GM23338 (cell line): Measurements from ENCODE around the gene CHST11. TPM values are rescaled to one million over a fixed set of nuclear protein-coding genes. Genes with fewer than 3 reads are reported as not detected.

Experiments used
- ATAC-seq: fragments of 200-7000 bp; cut with Tn5 transposase; 3 replicates; pipeline ENCODE4 v1.9.1; 2020
- DNase-seq: peaks from one replicate; pipeline ENCODE4 v3.0.0-alpha.2; 2015; ENCODE audit warnings: low spot score
- H2AFZ ChIP-seq: fragments of 200-600 bp; sonication (generic); 2 replicates; pipeline ENCODE4 v1.8.0; 2016; ENCODE audit warnings: antibody characterized with exemption, mild to moderate bottlenecking, moderate library complexity
- H3F3A ChIP-seq: fragments of 200-600 bp; sonication (generic); replicated peaks from 2 replicates; pipeline ENCODE4 v1.8.0; 2017; ENCODE audit warnings: antibody characterized with exemption, mixed run types, low read depth
- H3K27ac ChIP-seq: fragments of 200-600 bp; sonication (generic); 2 replicates; pipeline ENCODE4 v1.6.1; 2016; ENCODE audit warnings: low read depth
- H3K27me3 ChIP-seq: fragments of 200-600 bp; sonication (generic); 2 replicates; pipeline ENCODE4 v1.8.0; 2016; ENCODE audit warnings: mild to moderate bottlenecking, mixed run types, moderate library complexity; ENCODE audit not compliant: insufficient read depth
- H3K36me3 ChIP-seq: fragments of 200-600 bp; sonication (generic); 2 replicates; pipeline ENCODE4 v1.8.0; 2016; ENCODE audit warnings: mild to moderate bottlenecking; ENCODE audit not compliant: insufficient read depth
- H3K4me1 ChIP-seq: fragments of 200-600 bp; sonication (generic); 2 replicates; pipeline ENCODE4 v1.8.0; 2016; ENCODE audit warnings: mild to moderate bottlenecking, moderate library complexity; ENCODE audit not compliant: insufficient read depth
- H3K4me2 ChIP-seq: fragments of 200-600 bp; sonication (generic); 2 replicates; pipeline ENCODE4 v1.7.1; 2017; ENCODE audit warnings: mixed run types
- H3K4me3 ChIP-seq: fragments of 200-600 bp; sonication (generic); 2 replicates; pipeline ENCODE4 v1.6.1; 2016; ENCODE audit warnings: mixed run types
- H3K79me2 ChIP-seq: fragments of 200-600 bp; sonication (generic); replicated peaks from 2 replicates; pipeline ENCODE4 v1.8.0; 2017; ENCODE audit warnings: mild to moderate bottlenecking; ENCODE audit not compliant: insufficient read depth
- H3K9me2 ChIP-seq: fragments of 200-600 bp; sonication (generic); 2 replicates; pipeline ENCODE4 v1.8.0; 2017; ENCODE audit not compliant: insufficient read depth
- H4K20me1 ChIP-seq: fragments of 200-600 bp; sonication (generic); replicated peaks from 2 replicates; pipeline ENCODE4 v1.8.0; 2017; ENCODE audit warnings: mild to moderate bottlenecking; ENCODE audit not compliant: insufficient read depth
- H3K27ac Mint-ChIP-seq: 2 replicates; pipeline ENCODE4 v1.8.0; 2020; ENCODE audit warnings: inconsistent platforms, mild to moderate bottlenecking, moderate library complexity, mixed read lengths
- H3K27me3 Mint-ChIP-seq: 3 replicates; pipeline ENCODE4 v1.8.0; 2022; ENCODE audit warnings: low read depth, mild to moderate bottlenecking, moderate library complexity, mixed read lengths, inconsistent platforms; ENCODE audit not compliant: insufficient read depth, poor library complexity
- H3K36me3 Mint-ChIP-seq: 3 replicates; pipeline ENCODE4 v1.8.0; 2021; ENCODE audit warnings: low read depth, mild to moderate bottlenecking, inconsistent platforms, moderate library complexity, mixed read lengths
- H3K4me1 Mint-ChIP-seq: 3 replicates; pipeline ENCODE4 v1.8.0; 2020; ENCODE audit warnings: mild to moderate bottlenecking, inconsistent platforms, mixed read lengths
- H3K4me3 Mint-ChIP-seq: 3 replicates; pipeline ENCODE4 v1.8.0; 2021; ENCODE audit warnings: moderate library complexity, mild to moderate bottlenecking, inconsistent platforms, mixed read lengths
- H3K9me3 Mint-ChIP-seq: 3 replicates; pipeline ENCODE4 v1.8.0; 2020; ENCODE audit warnings: moderate library complexity, mild to moderate bottlenecking, inconsistent platforms, mixed read lengths
- CREB1 ChIP-seq: fragments of 250-450 bp; sonication (Bioruptor Pico); IDR thresholded peaks from 2 replicates; pipeline ENCODE4 v1.5.0; 2020; ENCODE audit warnings: low read depth, mild to moderate bottlenecking, moderate library complexity
- EZH2 ChIP-seq: fragments of 200-600 bp; sonication (generic); IDR thresholded peaks from one replicate; pipeline ENCODE4 v1.8.0; 2017; ENCODE audit warnings: antibody characterized with exemption, mild to moderate bottlenecking, low read depth; ENCODE audit not compliant: unreplicated experiment
- EZH2phosphoT487 ChIP-seq: fragments of 200-600 bp; sonication (generic); IDR thresholded peaks from one replicate; pipeline ENCODE4 v1.8.1; 2018; ENCODE audit warnings: antibody characterized with exemption; ENCODE audit not compliant: unreplicated experiment
- POLR2AphosphoS5 ChIP-seq: IDR thresholded peaks from 2 replicates; pipeline ENCODE4 v1.6.1; 2016; ENCODE audit warnings: antibody characterized with exemption, low read depth
- ZNF114 ChIP-seq: fragments of 250-450 bp; sonication (Bioruptor Pico); IDR thresholded peaks from 2 replicates; pipeline ENCODE4 v1.5.0; 2020; ENCODE audit warnings: mild to moderate bottlenecking, moderate library complexity
- ZNF331 ChIP-seq: fragments of 250-450 bp; sonication (Bioruptor Pico); IDR thresholded peaks from 2 replicates; pipeline ENCODE4 v1.5.0; 2020; ENCODE audit warnings: low read depth, mild to moderate bottlenecking, moderate library complexity
- polyA plus RNA-seq: library from polyadenylated mRNA; unstranded; fragments of >200 nt; fragmentation: Nextera tagmentation; extraction: Ambion mirVana; gene quantifications from 2 replicates; pipeline ENCODE4 v1.2.1, GENCODE V29; 2016
- total RNA-seq: library from RNA; depleted of rRNA; stranded (reverse); fragments of >200 nt; shearing (Covaris generic); gene quantifications from 2 replicates; pipeline ENCODE4 v1.2.3, GENCODE V29; 2014
- TF ChIP-seq, protein P1 (sequence below), 2 experiments: fragments of 200-600 bp in 1 of 2; sonication (generic) in 1 of 2; conservative IDR thresholded peaks; 2 replicates each; pipeline versions ENCODE4 v1.5.1 to v1.6.1; 2016 to 2017; ENCODE audit warnings: antibody characterized with exemption in 2 of 2, low read depth in 2 of 2, mild to moderate bottlenecking in 2 of 2, moderate library complexity in 1 of 2
- TF ChIP-seq, protein P2 (sequence below): IDR thresholded peaks from one replicate; pipeline ENCODE4 v1.6.1; 2018; ENCODE audit warnings: antibody characterized with exemption; ENCODE audit not compliant: unreplicated experiment
- TF ChIP-seq, protein P3 (sequence below): fragments of 250-450 bp; sonication (Bioruptor Pico); IDR thresholded peaks from 2 replicates; pipeline ENCODE4 v1.5.0; 2020; ENCODE audit warnings: mild to moderate bottlenecking, moderate library complexity

The CHST11 gene
- total and polyA plus RNA-seq, 2 experiments from 2014 or later: 7.7 to 25.7 TPM

DNA sequence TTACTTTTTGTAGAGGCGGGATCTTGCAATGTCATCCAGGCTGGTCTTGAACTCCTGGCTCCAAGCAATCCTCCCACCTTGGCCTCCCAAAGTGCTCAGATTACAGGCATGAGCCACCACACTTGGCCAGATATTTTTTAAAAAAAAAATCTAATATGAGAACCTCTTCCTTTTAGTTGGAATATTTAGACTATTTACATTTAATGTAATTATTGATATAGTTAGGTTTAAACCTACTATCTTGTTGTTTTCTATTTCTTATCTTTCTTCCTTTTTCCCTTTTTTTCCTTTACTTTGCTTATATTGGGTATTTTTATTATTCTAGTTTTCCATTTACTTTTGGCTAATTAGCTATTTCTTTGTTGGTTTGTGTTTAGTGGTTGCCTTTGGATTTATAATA, 315.6 kb downstream of the CHST11 start:
- Histone ChIP-seq H3K4me3 (no peak overlapping the region), H3K9me2 (no peaks in the 10 kb centered on the region), H3K4me2 (no peak overlapping the region), H4K20me1 (no peaks in the 10 kb centered on the region), H2AFZ (no peak overlapping the region), H3K4me1 (peaks cover 19% of the 10 kb centered on the region; the same call in 1 of the 2 replicates), H3K36me3 (no peaks in the 10 kb centered on the region; the same call in 1 of the 2 replicates), H3K27ac (no peak overlapping the region), H3K79me2 (no peaks in the 10 kb centered on the region), H3K27me3 (no peaks in the 10 kb centered on the region), H3F3A (no peaks in the 10 kb centered on the region)
- no peak overlapping the region for H3K27ac Mint-ChIP-seq
- peaks cover 20% of the 10 kb centered on the region; the same call in 2 of the 3 replicates for H3K4me1 Mint-ChIP-seq
- H3K27me3 Mint-ChIP-seq: no peaks in the 10 kb centered on the region
- no peak overlapping the region for H3K4me3 Mint-ChIP-seq
- ATAC-seq (no peak), DNase-seq (no peak)
- peaks cover 13% of the 10 kb centered on the region; the same call in 2 of the 3 replicates for H3K36me3 Mint-ChIP-seq
- TF ChIP-seq ZNF114 (CRISPR knock-in tag): no peak
- H3K9me3 Mint-ChIP-seq: peaks cover 19% of the 10 kb centered on the region; the same call in 2 of the 3 replicates

DNA sequence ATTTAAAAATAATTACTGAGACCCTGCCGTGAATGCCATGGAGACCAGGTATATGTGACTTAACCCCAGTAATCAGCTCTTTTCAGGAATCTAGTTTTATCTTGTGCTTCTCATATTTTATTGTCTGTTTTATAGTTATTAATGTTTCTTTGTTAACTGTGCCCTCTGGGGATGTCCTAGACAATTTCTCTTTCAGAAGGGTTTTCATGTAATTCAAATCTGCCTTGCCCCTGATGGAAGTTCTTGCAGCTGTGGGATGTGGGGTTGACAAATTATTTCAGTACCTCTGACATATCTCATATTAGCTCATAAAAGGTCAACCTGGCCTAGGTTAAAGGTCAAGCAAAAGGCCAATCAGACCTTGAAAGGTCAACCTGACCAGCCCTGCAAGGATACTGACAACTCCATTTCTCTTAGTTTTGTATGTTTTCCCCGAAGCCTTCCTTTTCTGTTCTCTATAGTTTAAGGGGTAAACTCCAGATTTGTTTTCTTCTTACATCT, 319.0 kb downstream of the CHST11 start:
- H3K36me3 ChIP-seq: no peaks in the 10 kb centered on the region; the same call in 1 of the 2 replicates
- no peaks in the 10 kb centered on the region for H3K4me1 ChIP-seq
- no peaks in the 10 kb centered on the region; the same call in 1 of the 2 replicates for H3K9me2 ChIP-seq
- no peaks in the 10 kb centered on the region for H4K20me1 ChIP-seq
- no peaks in the 10 kb centered on the region for H3K4me1 Mint-ChIP-seq
- no peak overlapping the region for H3K4me3 Mint-ChIP-seq
- no peak for DNase-seq
- H3K27me3 ChIP-seq: no peaks in the 10 kb centered on the region
- H3K27ac ChIP-seq: no peak overlapping the region
- H3F3A ChIP-seq: no peaks in the 10 kb centered on the region
- no peak overlapping the region for H3K27ac Mint-ChIP-seq
- H3K9me3 Mint-ChIP-seq: peaks cover 40% of the 10 kb centered on the region
- H3K4me2 ChIP-seq: no peak overlapping the region
- H2AFZ ChIP-seq: no peak overlapping the region
- no peak overlapping the region for H3K4me3 ChIP-seq
- no peaks in the 10 kb centered on the region for H3K27me3 Mint-ChIP-seq
- no peaks in the 10 kb centered on the region for H3K79me2 ChIP-seq
- peaks cover 20% of the 10 kb centered on the region for H3K36me3 Mint-ChIP-seq
- ATAC-seq: no peak
- TF ChIP-seq, protein P1, sequence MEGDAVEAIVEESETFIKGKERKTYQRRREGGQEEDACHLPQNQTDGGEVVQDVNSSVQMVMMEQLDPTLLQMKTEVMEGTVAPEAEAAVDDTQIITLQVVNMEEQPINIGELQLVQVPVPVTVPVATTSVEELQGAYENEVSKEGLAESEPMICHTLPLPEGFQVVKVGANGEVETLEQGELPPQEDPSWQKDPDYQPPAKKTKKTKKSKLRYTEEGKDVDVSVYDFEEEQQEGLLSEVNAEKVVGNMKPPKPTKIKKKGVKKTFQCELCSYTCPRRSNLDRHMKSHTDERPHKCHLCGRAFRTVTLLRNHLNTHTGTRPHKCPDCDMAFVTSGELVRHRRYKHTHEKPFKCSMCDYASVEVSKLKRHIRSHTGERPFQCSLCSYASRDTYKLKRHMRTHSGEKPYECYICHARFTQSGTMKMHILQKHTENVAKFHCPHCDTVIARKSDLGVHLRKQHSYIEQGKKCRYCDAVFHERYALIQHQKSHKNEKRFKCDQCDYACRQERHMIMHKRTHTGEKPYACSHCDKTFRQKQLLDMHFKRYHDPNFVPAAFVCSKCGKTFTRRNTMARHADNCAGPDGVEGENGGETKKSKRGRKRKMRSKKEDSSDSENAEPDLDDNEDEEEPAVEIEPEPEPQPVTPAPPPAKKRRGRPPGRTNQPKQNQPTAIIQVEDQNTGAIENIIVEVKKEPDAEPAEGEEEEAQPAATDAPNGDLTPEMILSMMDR (conservative IDR thresholded peaks at IDR 0.05; ENCODE audit: low read depth in 2 of 2): no peak
- TF ChIP-seq, protein P2, sequence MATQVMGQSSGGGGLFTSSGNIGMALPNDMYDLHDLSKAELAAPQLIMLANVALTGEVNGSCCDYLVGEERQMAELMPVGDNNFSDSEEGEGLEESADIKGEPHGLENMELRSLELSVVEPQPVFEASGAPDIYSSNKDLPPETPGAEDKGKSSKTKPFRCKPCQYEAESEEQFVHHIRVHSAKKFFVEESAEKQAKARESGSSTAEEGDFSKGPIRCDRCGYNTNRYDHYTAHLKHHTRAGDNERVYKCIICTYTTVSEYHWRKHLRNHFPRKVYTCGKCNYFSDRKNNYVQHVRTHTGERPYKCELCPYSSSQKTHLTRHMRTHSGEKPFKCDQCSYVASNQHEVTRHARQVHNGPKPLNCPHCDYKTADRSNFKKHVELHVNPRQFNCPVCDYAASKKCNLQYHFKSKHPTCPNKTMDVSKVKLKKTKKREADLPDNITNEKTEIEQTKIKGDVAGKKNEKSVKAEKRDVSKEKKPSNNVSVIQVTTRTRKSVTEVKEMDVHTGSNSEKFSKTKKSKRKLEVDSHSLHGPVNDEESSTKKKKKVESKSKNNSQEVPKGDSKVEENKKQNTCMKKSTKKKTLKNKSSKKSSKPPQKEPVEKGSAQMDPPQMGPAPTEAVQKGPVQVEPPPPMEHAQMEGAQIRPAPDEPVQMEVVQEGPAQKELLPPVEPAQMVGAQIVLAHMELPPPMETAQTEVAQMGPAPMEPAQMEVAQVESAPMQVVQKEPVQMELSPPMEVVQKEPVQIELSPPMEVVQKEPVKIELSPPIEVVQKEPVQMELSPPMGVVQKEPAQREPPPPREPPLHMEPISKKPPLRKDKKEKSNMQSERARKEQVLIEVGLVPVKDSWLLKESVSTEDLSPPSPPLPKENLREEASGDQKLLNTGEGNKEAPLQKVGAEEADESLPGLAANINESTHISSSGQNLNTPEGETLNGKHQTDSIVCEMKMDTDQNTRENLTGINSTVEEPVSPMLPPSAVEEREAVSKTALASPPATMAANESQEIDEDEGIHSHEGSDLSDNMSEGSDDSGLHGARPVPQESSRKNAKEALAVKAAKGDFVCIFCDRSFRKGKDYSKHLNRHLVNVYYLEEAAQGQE: no peak
- TF ChIP-seq EZH2phosphoT487: no peak
- TF ChIP-seq EZH2: no peak
- no peak for TF ChIP-seq CREB1 (CRISPR knock-in tag)
- no peak for TF ChIP-seq ZNF114 (CRISPR knock-in tag)
- no peak for TF ChIP-seq ZNF331 (CRISPR knock-in tag)
- no peak for TF ChIP-seq POLR2AphosphoS5
- TF ChIP-seq, protein P3, sequence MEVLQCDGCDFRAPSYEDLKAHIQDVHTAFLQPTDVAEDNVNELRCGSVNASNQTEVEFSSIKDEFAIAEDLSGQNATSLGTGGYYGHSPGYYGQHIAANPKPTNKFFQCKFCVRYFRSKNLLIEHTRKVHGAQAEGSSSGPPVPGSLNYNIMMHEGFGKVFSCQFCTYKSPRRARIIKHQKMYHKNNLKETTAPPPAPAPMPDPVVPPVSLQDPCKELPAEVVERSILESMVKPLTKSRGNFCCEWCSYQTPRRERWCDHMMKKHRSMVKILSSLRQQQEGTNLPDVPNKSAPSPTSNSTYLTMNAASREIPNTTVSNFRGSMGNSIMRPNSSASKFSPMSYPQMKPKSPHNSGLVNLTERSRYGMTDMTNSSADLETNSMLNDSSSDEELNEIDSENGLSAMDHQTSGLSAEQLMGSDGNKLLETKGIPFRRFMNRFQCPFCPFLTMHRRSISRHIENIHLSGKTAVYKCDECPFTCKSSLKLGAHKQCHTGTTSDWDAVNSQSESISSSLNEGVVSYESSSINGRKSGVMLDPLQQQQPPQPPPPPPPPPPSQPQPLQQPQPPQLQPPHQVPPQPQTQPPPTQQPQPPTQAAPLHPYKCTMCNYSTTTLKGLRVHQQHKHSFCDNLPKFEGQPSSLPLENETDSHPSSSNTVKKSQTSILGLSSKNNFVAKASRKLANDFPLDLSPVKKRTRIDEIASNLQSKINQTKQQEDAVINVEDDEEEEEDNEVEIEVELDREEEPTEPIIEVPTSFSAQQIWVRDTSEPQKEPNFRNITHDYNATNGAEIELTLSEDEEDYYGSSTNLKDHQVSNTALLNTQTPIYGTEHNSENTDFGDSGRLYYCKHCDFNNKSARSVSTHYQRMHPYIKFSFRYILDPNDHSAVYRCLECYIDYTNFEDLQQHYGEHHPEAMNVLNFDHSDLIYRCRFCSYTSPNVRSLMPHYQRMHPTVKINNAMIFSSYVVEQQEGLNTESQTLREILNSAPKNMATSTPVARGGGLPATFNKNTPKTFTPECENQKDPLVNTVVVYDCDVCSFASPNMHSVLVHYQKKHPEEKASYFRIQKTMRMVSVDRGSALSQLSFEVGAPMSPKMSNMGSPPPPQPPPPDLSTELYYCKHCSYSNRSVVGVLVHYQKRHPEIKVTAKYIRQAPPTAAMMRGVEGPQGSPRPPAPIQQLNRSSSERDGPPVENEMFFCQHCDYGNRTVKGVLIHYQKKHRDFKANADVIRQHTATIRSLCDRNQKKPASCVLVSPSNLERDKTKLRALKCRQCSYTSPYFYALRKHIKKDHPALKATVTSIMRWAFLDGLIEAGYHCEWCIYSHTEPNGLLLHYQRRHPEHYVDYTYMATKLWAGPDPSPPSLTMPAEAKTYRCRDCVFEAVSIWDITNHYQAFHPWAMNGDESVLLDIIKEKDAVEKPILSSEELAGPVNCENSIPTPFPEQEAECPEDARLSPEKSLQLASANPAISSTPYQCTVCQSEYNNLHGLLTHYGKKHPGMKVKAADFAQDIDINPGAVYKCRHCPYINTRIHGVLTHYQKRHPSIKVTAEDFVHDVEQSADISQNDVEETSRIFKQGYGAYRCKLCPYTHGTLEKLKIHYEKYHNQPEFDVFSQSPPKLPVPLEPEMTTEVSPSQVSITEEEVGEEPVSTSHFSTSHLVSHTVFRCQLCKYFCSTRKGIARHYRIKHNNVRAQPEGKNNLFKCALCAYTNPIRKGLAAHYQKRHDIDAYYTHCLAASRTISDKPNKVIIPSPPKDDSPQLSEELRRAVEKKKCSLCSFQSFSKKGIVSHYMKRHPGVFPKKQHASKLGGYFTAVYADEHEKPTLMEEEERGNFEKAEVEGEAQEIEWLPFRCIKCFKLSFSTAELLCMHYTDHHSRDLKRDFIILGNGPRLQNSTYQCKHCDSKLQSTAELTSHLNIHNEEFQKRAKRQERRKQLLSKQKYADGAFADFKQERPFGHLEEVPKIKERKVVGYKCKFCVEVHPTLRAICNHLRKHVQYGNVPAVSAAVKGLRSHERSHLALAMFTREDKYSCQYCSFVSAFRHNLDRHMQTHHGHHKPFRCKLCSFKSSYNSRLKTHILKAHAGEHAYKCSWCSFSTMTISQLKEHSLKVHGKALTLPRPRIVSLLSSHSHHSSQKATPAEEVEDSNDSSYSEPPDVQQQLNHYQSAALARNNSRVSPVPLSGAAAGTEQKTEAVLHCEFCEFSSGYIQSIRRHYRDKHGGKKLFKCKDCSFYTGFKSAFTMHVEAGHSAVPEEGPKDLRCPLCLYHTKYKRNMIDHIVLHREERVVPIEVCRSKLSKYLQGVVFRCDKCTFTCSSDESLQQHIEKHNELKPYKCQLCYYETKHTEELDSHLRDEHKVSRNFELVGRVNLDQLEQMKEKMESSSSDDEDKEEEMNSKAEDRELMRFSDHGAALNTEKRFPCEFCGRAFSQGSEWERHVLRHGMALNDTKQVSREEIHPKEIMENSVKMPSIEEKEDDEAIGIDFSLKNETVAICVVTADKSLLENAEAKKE (CRISPR knock-in tag): no peak
